Mucosa of descending colon (tissue), 3 donors: ENCODE data around the gene PRMT5. TPM values are rescaled to one million over a fixed set of nuclear protein-coding genes. Genes with fewer than 3 reads are reported as not detected.
A peak's percentile ranks its signal among the peaks of the same experiment; 100 is the strongest.

Source experiments
- ATAC-seq: fragments of 200-7000 bp; cut with Tn5 transposase; one replicate; pipeline ENCODE4 v1.9.1; 2020; ENCODE audit warnings: mild to moderate bottlenecking, moderate library complexity
- DNase-seq, 3 donors: peaks; one replicate each; pipeline ENCODE4 v3.0.0-alpha.2; 2020
- H3K36me3 ChIP-seq: fragments of 200-600 bp; one replicate; pipeline ENCODE4 v1.8.0; 2021; ENCODE audit warnings: low read depth, mild to moderate bottlenecking
- H3K4me1 ChIP-seq: fragments of 200-600 bp; one replicate; pipeline ENCODE4 v1.8.0; 2021; ENCODE audit warnings: low read depth, mild to moderate bottlenecking
- H3K4me3 ChIP-seq: fragments of 200-600 bp; one replicate; pipeline ENCODE4 v1.8.0; 2021; ENCODE audit warnings: mild to moderate bottlenecking
- H3K9me3 ChIP-seq: fragments of 200-600 bp; one replicate; pipeline ENCODE4 v1.8.0; 2021; ENCODE audit warnings: mild to moderate bottlenecking
- CTCF ChIP-seq: fragments of 200-600 bp; IDR thresholded peaks from one replicate; pipeline ENCODE4 v1.8.0; 2022; ENCODE audit warnings: antibody characterized with exemption, mild to moderate bottlenecking
- intact Hi-C, 2 donors: fragments of 100-400 bp; cut with DNase I in 1 of 2; cut with micrococcal nuclease in 1 of 2; formaldehyde crosslinking; loops; one replicate each; pipeline versions ENCODE4 v1.11.0 to v1.11.1; 2022; cut with DNase I, micrococcal nuclease
- total RNA-seq, 3 donors: library from RNA; stranded (reverse); fragmentation: NEBNext Ultra II Directional in 2 of 3; extraction: Animal tissue kit (Norgen Biotek cat#: 25700) in 2 of 3; gene quantifications; one replicate each; pipeline versions ENCODE4 v1.2.1 to v1.2.4, GENCODE V29; 2021 to 2023
- donor health status: DM: no; HTN: no; CAD: no; lungs with moderate emphysema.
- donor health status: DM: no; HTN: no; CAD: no.
- donor health status: DM: no; HTN: yes; CAD: no.

The PRMT5 gene
- total RNA-seq, 3 donors from 2014 or later: 47.7 to 55.1 (median 50.2) TPM

- intact Hi-C loops: no loop called here
- Histone ChIP-seq H3K36me3 (no peaks in the 10 kb centered on the region), H3K4me1 (peaks cover 2% of the 10 kb centered on the region), H3K4me3 (no peak overlapping the region), H3K9me3 (no peaks in the 10 kb centered on the region)
- TF ChIP-seq CTCF: no peak
- DNase-seq (no peak), ATAC-seq (no peak)
Observed at GRCh38 chr14:22935156-22935555, 6.0 kb upstream of the PRMT5 start.

GRCh38 chr14:22932146-22932545 lies 3.0 kb upstream of the PRMT5 start:
- DNase-seq (no peak), ATAC-seq (no peak)
- Histone ChIP-seq H3K36me3 (no peaks in the 10 kb centered on the region), H3K4me3 (no peak overlapping the region), H3K4me1 (peaks cover 14% of the 10 kb centered on the region), H3K9me3 (no peaks in the 10 kb centered on the region)
- intact Hi-C loops: no loop called here
- TF ChIP-seq CTCF: no peak

DNA sequence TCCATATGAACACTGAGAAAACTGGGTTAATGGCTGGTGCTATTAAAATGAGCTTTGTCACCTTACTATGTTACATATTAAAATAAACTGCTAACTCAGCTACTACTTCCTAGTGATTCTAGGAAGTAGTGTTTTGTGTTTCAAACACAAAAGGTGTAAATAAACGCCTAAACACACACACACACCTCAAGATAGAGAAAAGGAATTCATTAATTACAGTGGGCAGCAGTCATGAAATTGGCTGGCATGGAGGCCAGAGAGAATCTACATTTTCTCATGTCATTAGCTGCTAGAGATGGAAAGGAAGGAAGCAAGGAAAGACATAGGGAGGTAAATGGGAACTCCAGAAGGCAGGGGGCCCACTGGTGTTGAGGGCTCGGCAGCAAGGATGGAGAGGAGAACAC lies 787 bp upstream of the PRMT5 start:
- ATAC-seq: peak; percentile 4
- intact Hi-C loops: no loop called here

DNA sequence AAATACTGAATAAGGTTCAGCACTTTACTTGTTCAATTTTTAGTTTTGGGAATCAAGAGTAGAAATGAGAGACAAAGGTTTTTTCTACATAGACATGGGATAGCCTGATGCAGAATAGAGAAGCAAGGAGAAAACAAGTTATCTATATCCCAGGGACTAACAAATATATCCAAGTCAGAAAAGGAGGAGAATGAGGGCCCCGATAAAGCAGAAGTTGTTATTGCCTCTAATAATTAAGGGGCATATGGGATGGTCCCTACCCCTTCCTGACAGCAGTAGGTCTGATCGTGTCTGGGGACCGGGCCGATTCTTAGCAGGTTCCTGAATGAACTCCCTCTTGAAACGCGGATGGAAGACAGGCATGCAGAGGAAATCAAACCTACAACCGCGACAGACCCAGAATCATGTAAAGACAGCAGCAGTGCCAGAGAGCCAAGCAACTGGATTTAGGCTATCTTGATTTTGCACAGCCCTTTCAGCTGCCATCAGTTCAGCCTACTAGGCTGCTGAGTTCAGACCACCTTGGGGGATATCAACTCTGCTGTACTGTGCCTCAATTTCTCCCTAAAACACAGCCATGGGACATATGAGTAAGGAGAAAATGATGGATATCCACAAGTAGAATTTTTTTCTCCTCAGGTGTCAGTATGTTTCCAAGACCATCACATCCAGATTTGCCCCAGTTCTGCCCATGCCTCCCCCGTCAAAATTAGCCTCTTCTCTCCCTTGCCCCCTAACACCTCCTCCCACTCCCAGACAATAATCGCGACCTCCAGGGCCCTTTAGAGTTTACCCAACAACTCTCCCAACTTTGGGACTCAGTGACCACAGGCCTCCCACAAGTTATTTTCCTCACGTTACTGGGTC lies 706 bp downstream of the PRMT5 start:
- Histone ChIP-seq H3K9me3 (no peaks in the 10 kb centered on the region), H3K4me3 (peak overlapping the region; percentile 71), H3K4me1 (peaks cover 20% of the 10 kb centered on the region), H3K36me3 (no peaks in the 10 kb centered on the region)
- DNase-seq (peak in 1 of 3 donors; percentile 30), ATAC-seq (no peak)
- intact Hi-C loops: no loop called here
- TF ChIP-seq CTCF: no peak

More for the DNA sequence above, 787 bp upstream of the PRMT5 start:
- TF ChIP-seq CTCF: no peak
- H3K4me1 ChIP-seq: peaks cover 20% of the 10 kb centered on the region
- no peak for DNase-seq
- H3K4me3 ChIP-seq: no peak overlapping the region
- H3K9me3 ChIP-seq: no peaks in the 10 kb centered on the region
- H3K36me3 ChIP-seq: no peaks in the 10 kb centered on the region

- Histone ChIP-seq H3K36me3 (no peaks in the 10 kb centered on the region), H3K4me1 (peaks cover 20% of the 10 kb centered on the region), H3K9me3 (no peaks in the 10 kb centered on the region), H3K4me3 (no peak overlapping the region)
- DNase-seq (peak in 1 of 3 donors; percentile 57), ATAC-seq (peak; percentile 27)
- intact Hi-C loops: no loop called here
- no peak for TF ChIP-seq CTCF
Observed at GRCh38 chr14:22926316-22926715, 2.9 kb downstream of the PRMT5 start.
